ENCODE data around the gene CEP95. TPM values are rescaled to one million over a fixed set of nuclear protein-coding genes. Genes with fewer than 3 reads are reported as not detected.

Gene CEP95
- total and polyA plus RNA-seq, 10 of the 15 experiments (the other 5 are each of a cell fraction or from before 2014, with no cell fraction given): 17.7 to 54.9 (median 29.6) TPM

- Histone ChIP-seq H3K9me3 (replicated peaks; ENCODE audit: control insufficient read depth, insufficient read depth, low read length) (no peaks in the 10 kb centered on the region), H3K79me2 (ENCODE audit: control insufficient read depth, insufficient read depth, low read length) (peaks cover 32% of the 10 kb centered on the region), H3K9ac (ENCODE audit: control insufficient read depth, insufficient read depth, low read length) (no peak overlapping the region), H3K27me3 (replicated peaks in 1 of 2; ENCODE audit: control insufficient read depth in 2 of 2, insufficient read depth in 2 of 2, low read length in 1 of 2) (no peaks in the 10 kb centered on the region), H3K4me3 (peak overlapping the region; percentile 88), H3K36me3 (ENCODE audit: control insufficient read depth in 2 of 2, insufficient read depth in 2 of 2, low read length in 1 of 2) (peaks cover 0 to 14% of the 10 kb centered on the region in 2 experiments; a peak in 3 of 4 replicates), H4K20me1 (ENCODE audit: control insufficient read depth, insufficient read depth) (no peaks in the 10 kb centered on the region), H2AFZ (ENCODE audit: control insufficient read depth, low read depth, low read length) (no peak overlapping the region), H3K4me2 (ENCODE audit: control insufficient read depth, insufficient read depth) (peak overlapping the region; percentile 91), H3K4me1 (ENCODE audit: control insufficient read depth, insufficient read depth, low read length) (peaks cover 8% of the 10 kb centered on the region; the same call in 1 of the 2 replicates), H3K27ac (ENCODE audit: control insufficient read depth, insufficient read depth) (no peak overlapping the region)
- FAIRE-seq (no peak), ATAC-seq (no peak), DNase-seq (ENCODE audit: low read depth, low spot score) (no peak)
- ChIA-PET POLR2A (interaction anchor here (1.2 to 1.5 kb wide), 2 partner anchors 11 to 13 kb away, joined by 5 read pairs; partner anchors contain the start of genes CEP95 and DDX5), CTCF (interaction anchor here (1.5 to 17.7 kb wide), 4 partner anchors 9 to 155 kb away, joined by 3 to 350 read pairs (median 58); partner anchors contain the start of genes CEP95 and DDX5), SMC1A (ENCODE audit: uncharacterized antibody, unreplicated experiment) (interaction anchor here (1.4 to 6.6 kb wide), 3 partner anchors 11 to 74 kb away, joined by 3 to 70 read pairs (median 25); partner anchors contain the start of genes CEP95 and DDX5), RAD21 (ENCODE audit: unreplicated experiment) (interaction anchor here (9.9 kb wide), 1 partner anchor 74 kb away, joined by 174 read pairs; no protein-coding TSS in a partner anchor)
- BruUV-seq (replicated peaks): no TSS peak
- WGBS (ENCODE audit: insufficient coverage, insufficient replicate concordance, low lambda C conversion rate, missing lambda C conversion rate): 96% methylated on average over 2 of the region's 2 CpGs
- TF ChIP-seq E2F8 (IDR thresholded peaks at IDR 0.05; ENCODE audit: low read depth, partially characterized antibody) (no peak), MEF2B (IDR thresholded peaks at IDR 0.05; ENCODE audit: partially characterized antibody, poor library complexity, severe bottlenecking) (no peak), FOXK2 (IDR thresholded peaks at IDR 0.05) (no peak), HCFC1 (IDR thresholded peaks at IDR 0.05; ENCODE audit: low read length) (no peak), CHD1 (IDR thresholded peaks at IDR 0.05; ENCODE audit: low read depth, low read length) (no peak), FOXM1 (IDR thresholded peaks at IDR 0.05; ENCODE audit: low read depth, low read length) (no peak), CBX3 (IDR thresholded peaks at IDR 0.05; ENCODE audit: borderline replicate concordance, low read depth) (no peak), TCF12 (IDR thresholded peaks at IDR 0.05; ENCODE audit: low read depth, low read length) (no peak), BHLHE40 (IDR thresholded peaks at IDR 0.05; ENCODE audit: borderline replicate concordance in 1 of 2, low read depth in 2 of 2, low read length in 1 of 2) (no peak), CREB1 (IDR thresholded peaks at IDR 0.05; ENCODE audit: low read depth) (no peak), BRCA1 (IDR thresholded peaks at IDR 0.05; ENCODE audit: low read depth, low read length) (no peak), MYB (IDR thresholded peaks at IDR 0.05; ENCODE audit: borderline replicate concordance, low read depth, low read length) (no peak), NR2C1 (IDR thresholded peaks at IDR 0.05) (no peak), ZNF24 (IDR thresholded peaks at IDR 0.05) (no peak), RELA (IDR thresholded peaks at IDR 0.05; ENCODE audit: borderline replicate concordance, partially characterized antibody) (no peak), POLR2AphosphoS5 (IDR thresholded peaks at IDR 0.05; ENCODE audit: low read length) (no peak), GATAD2B (conservative IDR thresholded peaks at IDR 0.05; ENCODE audit: low read depth) (no peak), NFYB (IDR thresholded peaks at IDR 0.05; ENCODE audit: insufficient read depth, low read depth, low read length) (no peak)
- in situ Hi-C loops (cut with MboI) (loop anchor here (5.0 kb wide), 2 partner anchors 72 to 172 kb away; no protein-coding TSS in a partner anchor), intact Hi-C loops (cut with micrococcal nuclease; ENCODE audit: unreplicated experiment) (loop anchor here (5.0 kb wide), 2 partner anchors 172 to 187 kb away; no protein-coding TSS in a partner anchor)
Measured at GRCh38 chr17:64494121-64494520, 12.7 kb upstream of the CEP95 start.

Measured in GM12878 (cell line).